ENCODE data around the gene HIRA.

GRCh38 chr22:19352766-19353165 lies 78.8 kb downstream of the HIRA start:
- no peak for TF ChIP-seq POLR2AphosphoS5 (IDR thresholded peaks at IDR 0.05; ENCODE audit: low read depth, low read length)
- no peak for TF ChIP-seq POLR2A (IDR thresholded peaks at IDR 0.05; ENCODE audit: low read depth, low read length)
- no peak for TF ChIP-seq TAF1 (IDR thresholded peaks at IDR 0.05; ENCODE audit: borderline replicate concordance, low read depth, low read length)
